Suprapubic skin (tissue), 4 donors: ENCODE data around the gene TPSD1.

Experiments
- EP300 ChIP-seq: sonication (generic); formaldehyde crosslinking; IDR thresholded peaks from one replicate; pipeline ENCODE4 v1.6.1; 2017; ENCODE audit warnings: antibody characterized with exemption
- POLR2A ChIP-seq, 2 donors: fragments of 450-650 bp; IDR thresholded peaks; one replicate each; pipeline ENCODE4 v1.6.1; 2017; ENCODE audit warnings: antibody characterized with exemption in 2 of 2, mild to moderate bottlenecking in 2 of 2, moderate library complexity in 2 of 2
- POLR2AphosphoS5 ChIP-seq, 3 donors: sonication (generic); formaldehyde crosslinking; IDR thresholded peaks; one replicate each; pipeline ENCODE4 v1.6.1; 2017; ENCODE audit warnings: antibody characterized with exemption in 3 of 3
- TF ChIP-seq, protein P1 (sequence below), 2 donors: fragments of 200-600 bp in 1 of 2; fragments of 450-650 bp in 1 of 2; sonication (generic) in 1 of 2; IDR thresholded peaks; one replicate each; pipeline ENCODE4 v1.5.1; 2016 to 2019; ENCODE audit warnings: antibody characterized with exemption in 2 of 2, mild to moderate bottlenecking in 1 of 2, moderate library complexity in 1 of 2

DNA sequence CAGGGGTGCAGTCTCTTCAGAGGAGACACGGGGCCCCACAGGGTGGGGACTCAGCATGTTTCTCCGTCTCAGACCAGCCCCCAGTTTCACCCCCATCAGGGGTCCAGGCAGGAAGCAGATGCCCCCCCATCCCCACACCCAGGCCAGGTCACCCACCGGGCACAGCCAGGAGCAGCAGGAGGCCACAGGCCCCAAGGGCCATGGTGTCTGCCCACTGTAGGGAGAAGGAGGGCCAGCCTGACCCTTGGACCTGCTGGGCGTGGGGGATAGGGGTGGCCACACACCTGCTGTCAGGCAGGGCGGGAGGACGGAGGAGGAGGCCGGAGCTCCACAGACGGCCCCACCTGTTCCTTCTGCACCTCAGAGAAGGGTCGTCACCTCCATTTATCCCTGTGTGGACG is 30.8 kb upstream of the TPSD1 start, which contains the start of gene TPSG1:
- TF ChIP-seq EP300 (no peak), POLR2A (IDR thresholded peaks at IDR 0.05) (no peak), POLR2AphosphoS5 (IDR thresholded peaks at IDR 0.05) (no peak)
- TF ChIP-seq, protein P1, sequence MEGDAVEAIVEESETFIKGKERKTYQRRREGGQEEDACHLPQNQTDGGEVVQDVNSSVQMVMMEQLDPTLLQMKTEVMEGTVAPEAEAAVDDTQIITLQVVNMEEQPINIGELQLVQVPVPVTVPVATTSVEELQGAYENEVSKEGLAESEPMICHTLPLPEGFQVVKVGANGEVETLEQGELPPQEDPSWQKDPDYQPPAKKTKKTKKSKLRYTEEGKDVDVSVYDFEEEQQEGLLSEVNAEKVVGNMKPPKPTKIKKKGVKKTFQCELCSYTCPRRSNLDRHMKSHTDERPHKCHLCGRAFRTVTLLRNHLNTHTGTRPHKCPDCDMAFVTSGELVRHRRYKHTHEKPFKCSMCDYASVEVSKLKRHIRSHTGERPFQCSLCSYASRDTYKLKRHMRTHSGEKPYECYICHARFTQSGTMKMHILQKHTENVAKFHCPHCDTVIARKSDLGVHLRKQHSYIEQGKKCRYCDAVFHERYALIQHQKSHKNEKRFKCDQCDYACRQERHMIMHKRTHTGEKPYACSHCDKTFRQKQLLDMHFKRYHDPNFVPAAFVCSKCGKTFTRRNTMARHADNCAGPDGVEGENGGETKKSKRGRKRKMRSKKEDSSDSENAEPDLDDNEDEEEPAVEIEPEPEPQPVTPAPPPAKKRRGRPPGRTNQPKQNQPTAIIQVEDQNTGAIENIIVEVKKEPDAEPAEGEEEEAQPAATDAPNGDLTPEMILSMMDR (IDR thresholded peaks at IDR 0.05): no peak
